Lower leg skin (tissue), 3 donors: ENCODE data around the gene UACA.

Experiments used
- POLR2A ChIP-seq, 2 donors: fragments of 450-650 bp; IDR thresholded peaks; one replicate each; pipeline ENCODE4 v1.6.1; 2016 to 2017; ENCODE audit warnings: antibody characterized with exemption in 2 of 2, mild to moderate bottlenecking in 1 of 2, moderate library complexity in 1 of 2
- TF ChIP-seq, protein P1 (sequence below), 3 donors: fragments of 450-650 bp; IDR thresholded peaks; one replicate each; pipeline ENCODE4 v1.5.1; 2016; ENCODE audit warnings: antibody characterized with exemption in 3 of 3, mild to moderate bottlenecking in 3 of 3, moderate library complexity in 2 of 3

DNA sequence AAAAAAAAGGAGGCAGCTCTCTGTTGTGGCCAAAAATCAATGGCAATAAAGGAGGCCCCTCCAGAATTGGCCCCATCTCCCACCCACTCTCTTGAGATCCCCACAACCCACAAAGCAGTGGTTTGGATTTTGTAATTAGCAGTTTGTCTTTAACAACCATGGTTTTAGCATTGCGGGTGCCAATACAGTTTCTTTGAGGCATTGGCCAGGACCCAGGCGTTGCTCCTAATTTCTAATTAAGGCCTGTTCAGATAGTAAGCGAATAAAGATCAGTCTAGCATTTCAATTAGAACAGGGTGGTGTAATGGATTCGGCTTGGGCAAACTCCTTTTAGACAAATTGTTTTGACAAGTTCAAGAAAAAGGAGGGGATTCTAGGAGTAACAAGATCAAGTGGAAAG lies 23.6 kb upstream of the UACA start:
- TF ChIP-seq, protein P1, sequence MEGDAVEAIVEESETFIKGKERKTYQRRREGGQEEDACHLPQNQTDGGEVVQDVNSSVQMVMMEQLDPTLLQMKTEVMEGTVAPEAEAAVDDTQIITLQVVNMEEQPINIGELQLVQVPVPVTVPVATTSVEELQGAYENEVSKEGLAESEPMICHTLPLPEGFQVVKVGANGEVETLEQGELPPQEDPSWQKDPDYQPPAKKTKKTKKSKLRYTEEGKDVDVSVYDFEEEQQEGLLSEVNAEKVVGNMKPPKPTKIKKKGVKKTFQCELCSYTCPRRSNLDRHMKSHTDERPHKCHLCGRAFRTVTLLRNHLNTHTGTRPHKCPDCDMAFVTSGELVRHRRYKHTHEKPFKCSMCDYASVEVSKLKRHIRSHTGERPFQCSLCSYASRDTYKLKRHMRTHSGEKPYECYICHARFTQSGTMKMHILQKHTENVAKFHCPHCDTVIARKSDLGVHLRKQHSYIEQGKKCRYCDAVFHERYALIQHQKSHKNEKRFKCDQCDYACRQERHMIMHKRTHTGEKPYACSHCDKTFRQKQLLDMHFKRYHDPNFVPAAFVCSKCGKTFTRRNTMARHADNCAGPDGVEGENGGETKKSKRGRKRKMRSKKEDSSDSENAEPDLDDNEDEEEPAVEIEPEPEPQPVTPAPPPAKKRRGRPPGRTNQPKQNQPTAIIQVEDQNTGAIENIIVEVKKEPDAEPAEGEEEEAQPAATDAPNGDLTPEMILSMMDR (IDR thresholded peaks at IDR 0.05): no peak
- no peak for TF ChIP-seq POLR2A (IDR thresholded peaks at IDR 0.05)
